ENCODE data around the gene BCL3.

- TF ChIP-seq CTCF (IDR thresholded peaks at IDR 0.05) = no peak
- TF ChIP-seq POLR2A (IDR thresholded peaks at IDR 0.05) = no peak
Observed at GRCh38 chr19:44757057-44757734, 8.7 kb downstream of the BCL3 start.
